GM21717 (cell line): Measurements from ENCODE around the gene PRR23E.

ENCODE experiments used
- ATAC-seq: cut with Tn5 transposase; IDR thresholded peaks from one replicate; pipeline ENCODE4 v1.9.1; 2021; ENCODE audit warnings: mild to moderate bottlenecking, moderate library complexity; ENCODE audit not compliant: unreplicated experiment

The PRR23E gene

GRCh38 chr3:127192576-127193232 lies at the start of gene PRR23E:
PRR23E (plus strand) TSS chr3:127193131; CDS start chr3:127196686, 3,555 bp downstream.
- no peak for ATAC-seq

GRCh38 chr3:127143172-127143571 lies 49.8 kb upstream of the PRR23E start:
- no peak for ATAC-seq

GRCh38 chr3:127144631-127145030 lies 48.3 kb upstream of the PRR23E start:
- ATAC-seq, result no peak

- no peak for ATAC-seq
These were observed 47.7 kb upstream of the PRR23E start for GRCh38 chr3:127145266-127145665.

GRCh38 chr3:127147291-127147885 lies 45.5 kb upstream of the PRR23E start:
- no peak for ATAC-seq

- ATAC-seq, result no peak
These were observed 43.2 kb upstream of the PRR23E start for GRCh38 chr3:127149621-127150310.

- no peak for ATAC-seq
These were observed 42.2 kb upstream of the PRR23E start for GRCh38 chr3:127150513-127151250.

GRCh38 chr3:127151251-127151564 lies 41.7 kb upstream of the PRR23E start:
- ATAC-seq, result no peak

GRCh38 chr3:127151992-127152650 lies 40.8 kb upstream of the PRR23E start:
- ATAC-seq, result no peak

GRCh38 chr3:127152684-127153505 lies 40.0 kb upstream of the PRR23E start:
- ATAC-seq, result no peak

- ATAC-seq, result no peak
These were observed 39.5 kb upstream of the PRR23E start for GRCh38 chr3:127153506-127153815.

- no peak for ATAC-seq
These were observed 36.4 kb upstream of the PRR23E start for GRCh38 chr3:127156338-127157050.

GRCh38 chr3:127157171-127157828 lies 35.6 kb upstream of the PRR23E start:
- ATAC-seq, result no peak

- ATAC-seq, result no peak
These were observed 34.2 kb upstream of the PRR23E start for GRCh38 chr3:127158614-127159229.

GRCh38 chr3:127159543-127159942 lies 33.4 kb upstream of the PRR23E start:
- ATAC-seq, result no peak

GRCh38 chr3:127161236-127161635 lies 31.7 kb upstream of the PRR23E start:
- no peak for ATAC-seq

- ATAC-seq, result no peak
These were observed 30.9 kb upstream of the PRR23E start for GRCh38 chr3:127161973-127162579.

- no peak for ATAC-seq
These were observed 29.8 kb upstream of the PRR23E start for GRCh38 chr3:127162947-127163645.
